Measurements from ENCODE around the gene HNRNPR. TPM values are rescaled to one million over a fixed set of nuclear protein-coding genes. Genes with fewer than 3 reads are reported as not detected.
"Not testable (repeated sequence)": the region's sequence is repeated elsewhere in the genome, so short reads cannot be mapped to it uniquely, and the experiment has no call there.

Gene HNRNPR
- total RNA-seq, 1 experiment from 2014 or later = 152 TPM

- H3K27me3 Mint-ChIP-seq (ENCODE audit: insufficient read depth, unreplicated experiment) = no peaks in the 10 kb centered on the region
- TF ChIP-seq CTCF (IDR thresholded peaks at IDR 0.05; ENCODE audit: unreplicated experiment) = no peak
- ChIA-PET POLR2A (interaction anchor here (0.7 to 12.3 kb wide), 11 partner anchors 8 to 357 kb away, joined by 3 to 247 read pairs (median 4); partner anchors contain the start of gene HNRNPR), CTCF (interaction anchor here (0.5 to 1.0 kb wide), 5 partner anchors 9 to 173 kb away, joined by 3 to 6 read pairs (median 3); no protein-coding TSS in a partner anchor)
- peaks cover 6% of the 10 kb centered on the region for H3K36me3 Mint-ChIP-seq (ENCODE audit: insufficient read depth, unreplicated experiment)
- intact Hi-C loops (cut with micrococcal nuclease) = loop anchor here (2.0 kb wide), 1 partner anchor 28 kb away; no protein-coding TSS in a partner anchor
- peak; percentile 89 for DNase-seq (ENCODE audit: unreplicated experiment)
- H3K4me1 Mint-ChIP-seq (ENCODE audit: insufficient read depth, unreplicated experiment) = peaks cover 15% of the 10 kb centered on the region
- no peaks in the 10 kb centered on the region for H3K9me3 Mint-ChIP-seq (ENCODE audit: unreplicated experiment)
- H3K4me3 Mint-ChIP-seq (ENCODE audit: unreplicated experiment) = peak overlapping the region; percentile 11
- peak overlapping the region; percentile 87 for H3K27ac Mint-ChIP-seq (ENCODE audit: low read depth, unreplicated experiment)
- BruUV-seq (replicated peaks) = no TSS peak
Measured at GRCh38 chr1:23376890-23377811, 33.1 kb upstream of the HNRNPR start.

- BruUV-seq (replicated peaks); H3K9me3 Mint-ChIP-seq (ENCODE audit: unreplicated experiment); H3K4me3 Mint-ChIP-seq (ENCODE audit: unreplicated experiment); H3K27ac Mint-ChIP-seq (ENCODE audit: low read depth, unreplicated experiment); H3K36me3 Mint-ChIP-seq (ENCODE audit: insufficient read depth, unreplicated experiment); H3K27me3 Mint-ChIP-seq (ENCODE audit: insufficient read depth, unreplicated experiment); intact Hi-C loops (cut with micrococcal nuclease); DNase-seq (ENCODE audit: unreplicated experiment): not testable (repeated sequence)
- ChIA-PET POLR2A (interaction anchor here (0.6 to 12.3 kb wide), 4 partner anchors 28 to 281 kb away, joined by 3 to 247 read pairs (median 4); partner anchors contain the start of gene HNRNPR), CTCF (interaction anchor here (1.2 kb wide), 1 partner anchor 165 kb away, joined by 4 read pairs; no protein-coding TSS in a partner anchor)
- peaks cover 34% of the 10 kb centered on the region for H3K4me1 Mint-ChIP-seq (ENCODE audit: insufficient read depth, unreplicated experiment)
Measured at GRCh38 chr1:23374079-23374735, 30.1 kb upstream of the HNRNPR start.

GRCh38 chr1:23371987-23372880 is 28.1 kb upstream of the HNRNPR start:
- CTCF ChIA-PET = no interaction called here
- Mint-ChIP-seq H3K4me1 (ENCODE audit: insufficient read depth, unreplicated experiment) (peaks cover 31% of the 10 kb centered on the region), H3K36me3 (ENCODE audit: insufficient read depth, unreplicated experiment) (peaks cover 11% of the 10 kb centered on the region), H3K27ac (ENCODE audit: low read depth, unreplicated experiment) (no peak overlapping the region), H3K27me3 (ENCODE audit: insufficient read depth, unreplicated experiment) (no peaks in the 10 kb centered on the region), H3K4me3 (ENCODE audit: unreplicated experiment) (peak overlapping the region; percentile 26), H3K9me3 (ENCODE audit: unreplicated experiment) (no peaks in the 10 kb centered on the region)
- TF ChIP-seq CTCF (IDR thresholded peaks at IDR 0.05; ENCODE audit: unreplicated experiment) = no peak
- no peak for DNase-seq (ENCODE audit: unreplicated experiment)
- POLR2A ChIA-PET = interaction anchor here (0.6 to 12.3 kb wide), 4 partner anchors 30 to 420 kb away, joined by 3 to 247 read pairs (median 4); no protein-coding TSS in a partner anchor
- intact Hi-C loops (cut with micrococcal nuclease) = no loop called here
- no TSS peak for BruUV-seq (replicated peaks)

All from MCF 10A (cell line).